ENCODE data around the gene HLA-DMA.
"Not testable (repeated sequence)": the region's sequence is repeated elsewhere in the genome, so short reads cannot be mapped to it uniquely, and the experiment has no call there.

Gene HLA-DMA

DNA sequence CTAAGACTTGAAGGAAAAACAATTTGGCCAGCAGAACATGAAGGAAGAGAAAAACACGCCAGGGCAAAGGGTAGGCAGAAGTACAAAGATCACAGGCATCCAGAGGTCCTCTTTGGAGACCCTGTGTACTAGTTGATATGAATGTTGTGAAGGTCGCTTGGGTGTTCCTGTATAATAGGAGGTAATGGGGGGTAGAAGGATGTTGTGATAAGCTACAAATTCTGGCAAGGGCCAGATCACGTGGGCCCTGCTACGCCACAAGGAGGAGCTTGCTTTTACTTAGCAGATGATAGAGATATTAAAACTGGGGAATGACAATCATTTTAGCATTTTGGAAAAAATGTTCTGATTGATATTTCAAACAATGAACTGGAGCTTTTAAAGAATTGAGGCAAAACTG lies 878 bp upstream of the HLA-DMA start:
- DNase-seq = no peak

DNA sequence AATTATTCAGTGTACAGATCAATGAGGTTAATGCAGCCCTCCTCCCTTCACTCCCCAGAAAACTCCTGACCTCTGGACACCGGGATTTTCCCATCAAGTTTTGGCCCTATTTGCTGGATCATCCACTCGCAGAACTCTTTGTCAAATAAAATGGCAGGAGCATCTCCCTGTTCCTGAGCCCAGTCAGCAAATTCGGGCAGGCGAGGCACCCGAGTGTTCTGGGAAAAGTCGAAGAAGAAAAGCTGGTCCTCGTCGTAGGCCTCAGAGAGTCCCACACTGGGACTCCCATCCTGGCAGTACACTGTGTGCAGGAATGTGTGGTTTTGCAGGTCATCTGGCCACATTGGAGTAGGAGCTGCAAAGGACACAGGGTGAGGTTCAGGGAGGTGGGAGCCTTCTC lies 2.4 kb downstream of the HLA-DMA start:
- no peak for DNase-seq

- DNase-seq = no peak
Measured at GRCh38 chr6:32950010-32950409, 2.9 kb downstream of the HLA-DMA start.

- no peak for DNase-seq
Measured at GRCh38 chr6:32949113-32949512, 3.8 kb downstream of the HLA-DMA start.

GRCh38 chr6:32947552-32948465 lies 5.1 kb downstream of the HLA-DMA start:
- DNase-seq = no peak

DNA sequence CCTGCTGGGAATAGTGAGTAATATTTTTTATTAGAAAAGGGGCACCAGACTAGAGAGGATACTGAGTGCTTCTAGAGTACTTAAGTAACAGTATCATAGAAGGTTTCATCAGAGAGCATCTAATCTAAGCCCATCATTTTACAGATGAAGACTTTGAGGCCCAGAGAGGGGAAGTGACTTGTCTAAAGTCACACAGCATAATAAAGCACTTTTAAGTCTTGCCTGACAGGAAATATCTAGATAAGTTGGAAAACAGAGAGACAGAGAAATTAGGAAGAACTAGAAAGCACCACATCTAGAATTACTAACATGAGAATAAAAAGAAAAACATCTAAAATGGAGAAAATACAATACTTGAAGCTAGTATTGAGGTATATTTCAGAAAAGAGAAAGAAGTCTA lies 6.0 kb downstream of the HLA-DMA start:
- no peak for DNase-seq

GRCh38 chr6:32945953-32946352 lies 6.9 kb downstream of the HLA-DMA start:
- no peak for DNase-seq

DNA sequence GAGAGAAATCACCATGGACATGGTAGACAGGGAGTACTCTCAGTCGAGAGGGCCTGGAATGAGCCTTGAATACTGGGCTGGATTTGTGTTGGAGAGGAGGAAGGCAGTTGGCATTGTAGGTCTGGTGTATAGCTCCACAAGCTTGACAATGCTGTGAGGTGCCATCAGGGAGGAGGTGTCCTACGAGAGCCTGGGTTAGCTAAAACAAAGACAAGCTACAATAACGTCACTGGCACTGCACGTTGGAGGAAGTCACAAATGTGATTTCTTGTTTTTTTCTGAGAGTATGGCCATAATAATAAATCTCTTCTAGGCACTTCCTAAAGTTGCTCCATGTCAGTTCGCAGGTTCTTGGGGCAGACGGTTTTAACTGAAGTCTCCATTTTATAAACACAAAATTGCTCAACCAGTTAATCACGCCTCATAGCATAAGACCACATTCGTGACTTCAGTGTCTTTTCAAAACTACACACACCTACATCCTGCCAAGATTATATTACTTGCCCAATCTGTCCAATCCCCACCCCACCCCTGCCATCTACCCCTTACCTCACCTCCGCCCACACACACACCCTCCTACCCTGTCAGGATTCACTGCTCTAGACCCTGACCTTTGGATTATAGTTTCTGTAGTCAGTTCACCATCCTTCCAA lies 7.7 kb downstream of the HLA-DMA start:
- DNase-seq = no peak

- DNase-seq = no peak
Measured at GRCh38 chr6:32943864-32944649, 8.8 kb downstream of the HLA-DMA start.

DNA sequence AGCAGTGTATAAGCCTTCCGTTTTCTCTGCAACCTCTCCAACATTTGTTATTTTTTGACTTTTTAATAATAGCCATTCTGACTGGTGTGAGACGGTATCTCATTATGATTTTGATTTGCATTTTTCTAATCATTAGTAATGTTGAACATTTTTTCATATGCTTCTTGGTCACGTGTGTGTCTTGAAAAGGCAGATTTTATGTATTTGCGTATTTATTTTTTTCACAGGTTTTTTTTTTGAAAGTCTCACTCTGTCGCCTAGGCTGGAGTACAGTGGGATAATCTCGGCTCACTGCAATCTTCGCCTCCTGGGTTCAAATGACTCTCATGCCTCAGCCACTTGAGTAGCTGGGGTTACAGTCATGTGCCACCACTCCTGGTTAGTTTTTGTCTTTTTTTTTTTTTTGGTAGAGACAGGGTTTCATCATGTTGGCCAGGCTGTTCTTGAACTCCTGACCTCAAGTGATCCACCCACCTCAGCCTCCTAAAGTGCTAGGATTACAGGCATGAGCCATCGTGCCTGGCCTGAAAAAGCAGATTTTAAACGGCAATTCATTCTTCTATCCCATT lies 10.3 kb downstream of the HLA-DMA start:
- DNase-seq = not testable (repeated sequence)

DNA sequence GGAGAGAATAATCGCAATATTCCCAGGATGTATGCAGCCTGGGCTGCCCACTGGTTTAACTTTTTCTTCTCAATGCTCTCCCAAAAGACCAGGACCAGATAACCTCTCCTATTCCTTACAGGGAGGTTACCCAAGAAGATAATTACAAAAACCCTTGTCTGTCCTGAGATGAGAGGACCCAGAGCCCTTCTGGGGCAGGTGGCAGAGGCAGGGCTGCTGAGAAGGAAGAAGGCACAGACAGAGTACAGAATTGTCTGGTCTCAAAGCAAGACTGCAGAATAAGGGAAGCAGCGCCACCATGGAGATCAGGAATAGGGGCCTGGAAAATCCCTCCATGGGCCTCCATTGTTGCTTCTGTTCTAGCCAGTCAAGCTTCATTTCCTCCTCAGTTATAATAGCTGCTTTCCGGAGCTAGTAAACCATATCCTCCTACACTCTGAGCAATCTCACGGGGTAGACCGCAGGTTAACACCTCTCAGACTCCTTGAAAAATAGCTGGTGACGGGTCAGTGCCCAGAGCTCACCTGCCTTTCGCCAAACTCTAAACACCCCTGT lies 11.6 kb downstream of the HLA-DMA start:
- no peak for DNase-seq

GRCh38 chr6:32940656-32941213 lies 12.2 kb downstream of the HLA-DMA start, which contains the start of gene HLA-DMB:
TSS of gene HLA-DMB (minus strand) at chr6:32941028. CDS start at chr6:32940807, 221 bp downstream.
- peak; percentile 75 for DNase-seq

DNA sequence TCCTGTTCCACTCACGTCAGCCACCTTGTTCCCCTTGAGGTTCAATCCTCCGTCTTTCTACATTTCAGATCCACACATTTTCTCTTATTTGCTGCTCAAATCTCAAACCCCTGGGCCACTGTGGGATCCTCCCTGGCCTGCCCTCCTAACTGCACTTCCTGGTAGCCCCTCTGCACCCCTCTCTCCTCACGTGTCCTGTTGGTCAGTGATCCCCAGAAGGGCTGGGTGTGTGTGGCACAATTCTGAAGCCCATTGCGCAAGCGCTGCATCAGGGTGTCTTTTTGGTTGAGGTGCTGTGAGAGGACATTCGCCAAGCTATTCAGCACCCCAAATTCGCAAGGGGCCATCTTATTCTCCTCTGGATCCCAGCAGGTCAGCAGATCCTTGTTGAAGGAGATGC lies 14.4 kb downstream of the HLA-DMA start:
- no peak for DNase-seq

GRCh38 chr6:32937230-32937633 lies 15.7 kb downstream of the HLA-DMA start:
- DNase-seq = no peak

GRCh38 chr6:32936239-32937152 lies 16.4 kb downstream of the HLA-DMA start:
- no peak for DNase-seq

GRCh38 chr6:32935551-32936238 lies 17.2 kb downstream of the HLA-DMA start:
- no peak for DNase-seq

GRCh38 chr6:32933661-32934085 lies 19.2 kb downstream of the HLA-DMA start:
- no peak for DNase-seq

GRCh38 chr6:32932132-32932868 lies 20.6 kb downstream of the HLA-DMA start:
- no peak for DNase-seq

DNA sequence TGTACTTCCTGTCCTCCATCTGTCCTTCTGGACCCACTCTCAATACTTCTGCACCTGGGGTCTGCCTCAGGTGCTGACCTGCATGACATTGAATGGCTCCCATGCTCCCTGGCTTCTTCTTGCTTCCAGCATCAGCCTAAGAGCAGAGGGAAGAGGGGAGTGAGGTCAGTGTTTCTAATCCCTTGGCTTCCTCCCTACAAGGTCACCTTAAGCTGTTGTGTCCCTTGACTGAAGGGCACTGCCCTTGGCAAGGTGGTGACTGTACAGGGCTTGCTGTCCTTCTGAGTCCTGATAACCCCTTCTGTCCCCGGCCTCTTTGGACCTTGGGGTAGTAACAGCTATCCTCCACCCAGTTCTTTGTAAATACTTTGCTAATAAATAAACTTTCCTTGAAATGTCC lies 21.7 kb downstream of the HLA-DMA start:
- no peak for DNase-seq

DNA sequence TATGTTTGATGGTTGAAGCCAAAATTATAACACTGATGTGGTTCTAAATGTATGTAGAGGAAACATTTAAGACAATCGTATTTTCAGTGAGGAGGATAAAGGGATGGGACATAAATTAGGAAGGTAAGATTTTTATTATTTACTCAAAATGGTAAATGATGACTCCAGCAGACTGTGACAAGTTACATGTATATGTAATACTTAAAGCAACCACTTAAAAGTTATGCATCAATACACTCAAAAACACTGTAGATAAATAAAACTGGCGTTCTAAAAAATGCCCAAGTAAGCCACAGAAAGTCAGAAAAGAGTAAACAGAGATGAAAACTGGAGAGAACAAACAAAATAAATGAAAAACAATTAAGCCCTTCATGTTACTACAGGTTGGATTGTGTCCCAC lies 30.8 kb downstream of the HLA-DMA start:
- DNase-seq = no peak

All from DMS 273 treated with DMSO at 0.1 percent for 48 hours (cell line).